Esophagus muscularis mucosa (tissue), 4 donors: ENCODE results near the gene BCAP29. TPM values are rescaled to one million over a fixed set of nuclear protein-coding genes. Genes with fewer than 3 reads are reported as not detected.

ENCODE experiments used
- DNase-seq: peaks from one replicate; pipeline ENCODE4 v3.0.0-alpha.2; 2017; ENCODE audit errors: extremely low spot score
- H3K27ac ChIP-seq, 4 donors: fragments of 200-600 bp; sonication (generic); replicated peaks in 1 of 4; 1 replicate in 3 of 4; 2 replicates in 1 of 4; pipeline ENCODE4 v1.5.1; 2016 to 2019; ENCODE audit warnings: mild to moderate bottlenecking in 1 of 4
- H3K27me3 ChIP-seq, 4 donors: fragments of 200-600 bp; sonication (generic); one replicate each; pipeline versions ENCODE4 v1.5.1 to v1.6.0; 2016 to 2019
- H3K36me3 ChIP-seq, 4 donors: fragments of 200-600 bp; sonication (generic); one replicate each; pipeline ENCODE4 v1.5.1; 2016 to 2019
- H3K4me1 ChIP-seq, 4 donors: fragments of 200-600 bp; sonication (generic); one replicate each; pipeline ENCODE4 v1.5.1; 2016 to 2019
- H3K4me3 ChIP-seq, 4 donors: fragments of 200-600 bp; sonication (generic); 1 replicate in 2 of 4; 2 replicates in 2 of 4; pipeline ENCODE4 v1.5.1; 2016 to 2019; ENCODE audit warnings: mild to moderate bottlenecking in 4 of 4, moderate library complexity in 1 of 4
- H3K9me3 ChIP-seq, 4 donors: fragments of 200-600 bp; sonication (generic); 1 replicate in 3 of 4; 2 replicates in 1 of 4; pipeline ENCODE4 v1.5.1; 2016 to 2019
- EP300 ChIP-seq: sonication (generic); formaldehyde crosslinking; IDR thresholded peaks from one replicate; pipeline ENCODE4 v1.6.1; 2017; ENCODE audit warnings: antibody characterized with exemption
- POLR2A ChIP-seq: fragments of 450-650 bp; IDR thresholded peaks from one replicate; pipeline ENCODE4 v1.6.1; 2017; ENCODE audit warnings: antibody characterized with exemption, moderate library complexity, mild to moderate bottlenecking, low read depth
- POLR2AphosphoS5 ChIP-seq, 2 donors: sonication (generic); formaldehyde crosslinking; IDR thresholded peaks; one replicate each; pipeline ENCODE4 v1.6.1; 2017; ENCODE audit warnings: antibody characterized with exemption in 2 of 2
- WGBS: methylation state at CpG from one replicate; pipeline ENCODE4 v1.1.5; 2018; 5-methylcytosine and 5-hydroxymethylcytosine counted together
- intact Hi-C: fragments of 100-400 bp; cut with DNase I; formaldehyde crosslinking; loops from one replicate; pipeline ENCODE4 v1.15.1; 2023
- total RNA-seq, 4 donors: library from RNA; depleted of rRNA; stranded (reverse); fragments of >200 nt; gene quantifications; one replicate each; pipeline versions ENCODE4 v1.1.0 to v1.2.1, GENCODE V29; 2016
- TF ChIP-seq, protein P1 (sequence below), 3 experiments: fragments of 200-600 bp in 2 of 3; fragments of 450-650 bp in 1 of 3; sonication (generic) in 2 of 3; IDR thresholded peaks; one replicate each; pipeline ENCODE4 v1.5.1; 2017 to 2019; ENCODE audit warnings: antibody characterized with exemption in 3 of 3, mild to moderate bottlenecking in 2 of 3, moderate library complexity in 1 of 3

Gene BCAP29
- total RNA-seq, 4 donors from 2014 or later = 89.8 to 116 (median 107) TPM

- Histone ChIP-seq H3K27ac (no peak overlapping the region), H3K36me3 (no peaks in the 10 kb centered on the region), H3K9me3 (peaks cover 0 to 6% (median 0%) of the 10 kb centered on the region in 4 donors), H3K27me3 (no peaks in the 10 kb centered on the region), H3K4me3 (no peak overlapping the region), H3K4me1 (no peaks in the 10 kb centered on the region)
- 97% methylated on average over 5 of the region's 5 CpGs for WGBS
- TF ChIP-seq EP300 = no peak
- TF ChIP-seq POLR2A = no peak
- TF ChIP-seq POLR2AphosphoS5 (IDR thresholded peaks at IDR 0.05) = no peak
- TF ChIP-seq, protein P1, sequence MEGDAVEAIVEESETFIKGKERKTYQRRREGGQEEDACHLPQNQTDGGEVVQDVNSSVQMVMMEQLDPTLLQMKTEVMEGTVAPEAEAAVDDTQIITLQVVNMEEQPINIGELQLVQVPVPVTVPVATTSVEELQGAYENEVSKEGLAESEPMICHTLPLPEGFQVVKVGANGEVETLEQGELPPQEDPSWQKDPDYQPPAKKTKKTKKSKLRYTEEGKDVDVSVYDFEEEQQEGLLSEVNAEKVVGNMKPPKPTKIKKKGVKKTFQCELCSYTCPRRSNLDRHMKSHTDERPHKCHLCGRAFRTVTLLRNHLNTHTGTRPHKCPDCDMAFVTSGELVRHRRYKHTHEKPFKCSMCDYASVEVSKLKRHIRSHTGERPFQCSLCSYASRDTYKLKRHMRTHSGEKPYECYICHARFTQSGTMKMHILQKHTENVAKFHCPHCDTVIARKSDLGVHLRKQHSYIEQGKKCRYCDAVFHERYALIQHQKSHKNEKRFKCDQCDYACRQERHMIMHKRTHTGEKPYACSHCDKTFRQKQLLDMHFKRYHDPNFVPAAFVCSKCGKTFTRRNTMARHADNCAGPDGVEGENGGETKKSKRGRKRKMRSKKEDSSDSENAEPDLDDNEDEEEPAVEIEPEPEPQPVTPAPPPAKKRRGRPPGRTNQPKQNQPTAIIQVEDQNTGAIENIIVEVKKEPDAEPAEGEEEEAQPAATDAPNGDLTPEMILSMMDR (IDR thresholded peaks at IDR 0.05) = no peak
- no peak for DNase-seq
- intact Hi-C loops = loop anchor here (10.0 kb wide), 1 partner anchor 62 kb away; no protein-coding TSS in a partner anchor
These were observed 72.6 kb downstream of the BCAP29 start for GRCh38 chr7:107652642-107653041.

DNA sequence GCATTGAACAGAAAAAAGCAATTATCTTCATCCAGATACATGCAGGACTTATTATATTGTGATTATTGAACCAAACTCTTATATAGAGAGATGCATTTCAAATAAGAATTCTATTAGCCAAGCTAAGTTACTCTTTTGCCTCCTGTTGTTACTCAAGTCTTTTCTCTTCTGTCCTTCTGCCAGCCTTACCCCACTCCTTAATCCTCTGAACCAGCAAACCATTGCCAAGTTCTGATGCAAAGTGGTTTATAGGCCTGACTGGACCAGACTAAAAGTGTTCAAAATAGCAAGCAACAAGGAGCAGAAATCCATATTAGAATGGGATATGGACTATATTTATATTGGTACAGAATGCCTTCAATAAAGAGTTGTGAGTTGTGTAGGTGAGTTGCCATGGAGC is 78.4 kb downstream of the BCAP29 start:
- intact Hi-C loops = loop anchor here (10.0 kb wide), 1 partner anchor 56 kb away; no protein-coding TSS in a partner anchor
- Histone ChIP-seq H3K36me3 (no peaks in the 10 kb centered on the region), H3K4me1 (peaks cover 14 to 20% (median 18%) of the 10 kb centered on the region in 4 donors), H3K9me3 (no peaks in the 10 kb centered on the region), H3K27ac (no peak overlapping the region), H3K27me3 (peaks cover 0 to 38% (median 22%) of the 10 kb centered on the region in 4 donors), H3K4me3 (no peak overlapping the region)
- TF ChIP-seq, protein P1 (IDR thresholded peaks at IDR 0.05) = no peak
- TF ChIP-seq EP300 = no peak
- no peak for TF ChIP-seq POLR2AphosphoS5 (IDR thresholded peaks at IDR 0.05)
- no peak for TF ChIP-seq POLR2A
- no peak for DNase-seq

- 93% methylated on average over 4 of the region's 4 CpGs for WGBS
- DNase-seq = no peak
- Histone ChIP-seq H3K4me1 (peaks cover 14 to 20% (median 18%) of the 10 kb centered on the region in 4 donors), H3K27ac (no peak overlapping the region), H3K4me3 (no peak overlapping the region), H3K36me3 (no peaks in the 10 kb centered on the region), H3K27me3 (peaks cover 0 to 42% (median 22%) of the 10 kb centered on the region in 4 donors), H3K9me3 (no peaks in the 10 kb centered on the region)
- intact Hi-C loops = loop anchor here (10.0 kb wide), 1 partner anchor 55 kb away; no protein-coding TSS in a partner anchor
- no peak for TF ChIP-seq EP300
- no peak for TF ChIP-seq POLR2A
- TF ChIP-seq, protein P1 (IDR thresholded peaks at IDR 0.05) = no peak
- no peak for TF ChIP-seq POLR2AphosphoS5 (IDR thresholded peaks at IDR 0.05)
These were observed 79.6 kb downstream of the BCAP29 start for GRCh38 chr7:107659666-107660065.

- peaks cover 14 to 20% (median 18%) of the 10 kb centered on the region in 4 donors for H3K4me1 ChIP-seq
- no peaks in the 10 kb centered on the region for H3K9me3 ChIP-seq
- WGBS = 46% methylated on average over 9 of the region's 37 CpGs
- no peak within 1 kb of the TSS for H3K27ac ChIP-seq
- H3K4me3 ChIP-seq = peak within 1 kb of the TSS; percentile 54 to 58 (median 55)
- intact Hi-C loops = no loop called here
- TF ChIP-seq, protein P1 (IDR thresholded peaks at IDR 0.05) = no peak
- TF ChIP-seq POLR2A (no peak), EP300 (no peak), POLR2AphosphoS5 (IDR thresholded peaks at IDR 0.05) (no peak)
- H3K36me3 ChIP-seq = no peaks in the 10 kb centered on the region
- H3K27me3 ChIP-seq = peaks cover 0 to 42% (median 22%) of the 10 kb centered on the region in 4 donors
- no peak for DNase-seq
These were observed 80.5 kb downstream of the BCAP29 start, which contains the start of gene SLC26A4 for GRCh38 chr7:107660381-107661080. Gene SLC26A4 (plus strand): TSS chr7:107660828. CDS start chr7:107661642, 814 bp downstream.
